GM19099 (cell line): ENCODE results near the gene PEX3.

Experiments used
- POLR2A ChIP-seq: IDR thresholded peaks from 3 replicates; pipeline ENCODE4 v1.6.1; 2011; ENCODE audit warnings: low read depth; ENCODE audit not compliant: insufficient read length; ENCODE audit errors: extremely low read depth

Gene PEX3

DNA sequence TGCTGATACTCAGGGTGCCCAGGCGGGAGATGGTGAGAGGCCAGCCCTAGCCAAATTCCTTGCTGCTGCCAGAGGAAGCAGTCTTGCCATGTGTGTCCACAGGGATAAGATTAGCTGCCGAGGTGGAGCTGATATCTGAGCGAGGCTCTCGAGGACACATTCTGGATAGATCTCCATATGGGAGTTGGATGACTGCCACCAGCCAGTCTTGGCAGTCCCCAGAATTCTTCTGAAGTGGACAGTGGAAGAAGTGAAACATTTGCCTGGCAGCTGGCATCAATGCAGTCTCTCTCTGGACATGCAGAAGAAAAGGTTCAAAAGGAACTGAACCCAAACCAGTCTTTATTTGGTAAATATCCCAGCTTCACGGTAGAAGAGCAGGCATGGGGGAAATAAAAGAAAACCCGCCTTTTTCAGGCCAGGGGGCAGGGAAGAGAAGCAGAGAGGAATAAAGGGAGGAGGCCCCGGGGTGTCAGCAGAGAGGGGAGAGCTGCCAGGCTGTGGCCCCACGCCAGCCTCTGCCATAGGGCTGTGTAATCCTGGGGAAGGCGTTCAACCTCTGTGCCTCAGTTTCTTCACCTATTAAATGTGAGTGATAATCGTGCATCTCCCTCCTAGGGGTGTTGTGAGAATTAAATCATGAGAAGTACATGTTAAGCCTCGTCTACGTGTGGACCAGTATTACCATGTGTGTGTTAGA lies 64.6 kb downstream of the PEX3 start:
- TF ChIP-seq POLR2A: no peak

- TF ChIP-seq POLR2A: no peak
These were observed 65.3 kb downstream of the PEX3 start for GRCh38 chr6:143515766-143516355.

DNA sequence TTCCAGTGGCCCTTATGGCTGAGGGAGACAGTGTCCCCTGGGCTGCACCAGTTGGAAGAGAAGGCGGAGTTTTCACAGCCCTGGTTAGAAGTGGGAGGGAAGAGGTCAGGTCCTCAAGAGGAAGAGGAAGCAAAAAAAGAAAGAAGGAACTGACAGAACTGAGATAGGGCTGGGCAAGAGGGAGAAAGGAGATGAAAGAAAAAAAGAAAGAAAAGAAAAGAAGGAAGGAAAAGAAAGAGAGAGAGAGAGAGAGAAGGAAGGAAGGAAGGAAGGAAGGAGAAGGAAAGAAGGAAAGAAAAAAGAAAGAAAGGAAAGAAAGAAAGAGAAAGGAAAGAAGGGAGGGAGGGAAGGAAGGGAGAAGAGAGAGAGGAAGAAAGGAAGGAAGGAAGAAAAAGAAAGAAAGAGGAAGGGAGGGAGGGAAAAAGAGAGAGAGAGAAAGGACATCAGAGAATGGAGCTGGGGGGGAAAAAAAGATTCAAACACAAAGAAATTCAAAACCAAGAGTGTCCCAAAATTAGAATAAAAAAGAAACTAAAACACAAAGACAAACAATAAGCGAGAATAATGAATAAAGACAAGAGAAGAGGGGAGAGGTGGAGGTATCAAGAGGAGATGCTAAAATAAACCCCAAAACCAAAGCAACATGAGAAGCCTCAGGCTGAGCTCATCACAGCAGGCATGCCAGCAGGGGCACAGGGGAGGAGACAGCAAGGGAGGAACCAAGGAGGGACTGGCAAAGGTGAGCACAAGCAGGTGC lies 66.3 kb downstream of the PEX3 start:
- TF ChIP-seq POLR2A: no peak

GRCh38 chr6:143517447-143517773 lies 66.8 kb downstream of the PEX3 start:
- TF ChIP-seq POLR2A: no peak

DNA sequence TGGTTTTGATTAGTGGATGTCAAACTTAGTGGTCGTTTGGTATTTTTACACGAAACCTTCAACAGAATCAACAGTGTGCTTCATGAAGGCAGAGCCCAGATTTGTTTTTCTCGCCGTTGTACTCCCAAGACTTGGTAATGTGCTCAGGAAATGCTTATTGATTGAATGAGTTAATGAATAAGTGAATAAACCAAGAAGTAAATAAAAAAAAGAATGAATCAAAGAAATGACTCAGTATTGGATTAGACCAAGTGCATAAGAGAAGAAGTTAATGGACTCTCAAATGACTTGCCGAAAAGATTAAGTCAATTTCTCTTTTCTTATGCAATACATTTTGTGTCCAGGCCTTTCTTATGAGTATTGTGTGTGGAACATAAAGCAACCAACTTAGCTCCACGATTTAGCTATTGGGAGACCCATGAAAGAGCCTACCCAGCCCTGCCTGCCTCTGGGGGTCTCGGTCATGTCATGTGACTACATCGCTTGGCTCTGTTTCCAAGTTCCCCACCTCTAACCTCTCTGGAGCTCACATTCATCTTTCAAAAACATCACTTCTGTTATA lies 71.5 kb downstream of the PEX3 start:
- no peak for TF ChIP-seq POLR2A

DNA sequence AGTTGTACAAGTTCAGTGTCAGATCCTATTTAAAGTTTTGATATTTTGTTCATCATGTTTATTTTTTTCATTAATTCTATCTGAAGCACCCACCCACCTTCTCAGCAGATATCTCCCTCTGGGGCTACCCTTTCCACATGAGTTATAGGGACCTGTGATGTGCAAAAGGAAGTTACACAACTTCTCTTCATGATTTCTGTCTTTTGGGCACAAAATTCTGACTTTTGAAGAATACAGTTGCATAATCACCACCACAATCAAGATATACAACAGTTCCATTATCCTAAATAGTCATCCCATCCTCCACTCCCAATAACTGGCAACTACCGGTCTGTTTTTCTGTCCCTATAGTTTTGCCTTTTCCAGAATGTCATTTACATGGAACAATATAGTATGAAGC lies 74.8 kb downstream of the PEX3 start:
- TF ChIP-seq POLR2A: no peak

DNA sequence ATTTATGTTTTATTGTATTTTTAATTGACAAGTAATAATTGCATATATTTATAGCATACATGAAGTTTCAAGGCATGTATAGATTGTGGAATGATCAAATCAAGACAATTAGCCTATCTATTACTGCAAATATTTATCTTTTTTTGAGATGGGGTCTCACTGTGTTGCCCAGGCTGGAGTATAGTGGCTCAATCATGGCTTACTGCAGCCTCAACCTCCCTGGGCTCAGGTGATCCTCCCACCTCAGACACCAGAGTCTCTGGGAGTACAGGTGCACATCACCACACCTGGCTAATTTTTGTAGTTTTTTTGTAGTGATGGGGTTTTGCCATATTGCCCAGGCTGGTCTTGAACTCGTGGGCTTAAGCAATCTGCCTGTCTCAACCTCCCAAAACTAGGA lies 77.1 kb downstream of the PEX3 start:
- TF ChIP-seq POLR2A: no peak

GRCh38 chr6:143528164-143528811 lies 77.7 kb downstream of the PEX3 start:
- no peak for TF ChIP-seq POLR2A

DNA sequence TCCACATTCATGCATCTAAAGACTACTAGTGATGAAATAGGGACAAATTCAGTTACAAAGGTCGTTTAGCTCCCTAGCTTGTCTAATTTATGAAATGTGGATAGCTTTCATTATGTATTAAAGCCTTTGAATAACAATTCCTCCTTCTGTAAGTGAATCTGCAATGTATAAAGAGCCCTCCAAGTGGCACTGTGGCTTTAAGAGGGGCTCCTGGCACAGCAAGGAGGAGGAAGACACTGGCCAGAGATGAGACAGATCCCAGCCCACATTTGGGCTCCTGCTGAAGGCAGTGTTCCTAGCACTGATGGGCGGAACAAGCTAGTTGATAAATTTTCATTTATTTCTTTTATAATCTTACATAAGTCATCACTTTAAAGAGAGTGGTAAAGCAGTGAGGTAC lies 78.5 kb downstream of the PEX3 start:
- TF ChIP-seq POLR2A: no peak

DNA sequence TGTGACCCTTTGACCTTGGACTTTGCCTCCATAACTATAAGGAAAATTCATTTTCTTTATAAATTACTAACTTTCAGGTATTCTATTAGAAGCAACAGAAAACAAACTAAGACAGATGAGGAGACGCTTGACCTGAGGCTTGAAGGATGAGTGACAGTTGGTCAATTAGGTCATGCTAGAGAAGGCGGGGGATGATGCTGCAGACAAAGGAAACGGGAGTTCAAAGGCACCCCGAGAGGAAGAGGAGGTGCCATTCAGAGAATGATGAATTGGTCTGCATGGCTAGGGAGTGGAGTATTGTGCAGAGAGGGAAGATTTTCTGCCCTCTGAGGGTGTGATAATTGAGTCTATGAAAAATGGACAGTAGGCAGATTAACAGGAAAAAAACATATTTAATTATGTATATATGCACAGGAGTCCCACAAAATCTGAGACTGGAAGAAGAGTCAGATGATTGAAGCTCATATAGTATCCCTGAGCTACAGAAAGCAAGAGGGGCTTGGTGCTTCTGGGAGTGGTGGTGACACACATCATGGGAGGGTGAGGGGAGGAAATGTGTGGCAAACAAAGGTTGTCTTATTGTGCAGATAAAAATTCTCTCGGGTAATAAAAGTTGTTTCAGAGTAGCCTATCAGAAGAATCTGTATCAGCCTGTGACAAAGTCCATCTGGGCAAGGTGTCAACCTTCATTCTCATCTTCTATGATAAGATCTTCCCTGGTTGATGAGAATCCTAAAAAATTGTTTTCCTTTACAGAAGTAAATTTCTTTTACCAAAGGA lies 81.3 kb downstream of the PEX3 start:
- TF ChIP-seq POLR2A: no peak

DNA sequence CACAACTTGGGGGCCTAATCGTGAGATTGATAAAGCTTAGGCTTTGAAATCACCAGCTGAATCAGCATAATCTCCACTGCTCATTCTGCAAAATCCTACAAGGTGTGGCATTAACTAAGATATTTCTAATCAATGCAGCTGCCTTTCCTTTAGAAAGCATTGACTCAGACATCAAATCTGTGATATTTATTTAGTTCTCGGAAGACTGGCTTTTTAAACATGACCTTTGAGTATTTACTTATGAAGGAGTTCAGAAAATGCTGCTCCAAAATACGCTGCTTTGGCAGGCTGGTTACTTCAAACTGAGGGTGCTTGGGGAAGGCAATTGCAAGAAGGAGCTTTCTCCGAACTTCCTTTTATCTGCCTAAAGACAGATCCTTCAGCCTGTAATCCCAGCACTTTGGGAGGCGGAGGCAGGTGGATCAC lies 84.6 kb downstream of the PEX3 start:
- no peak for TF ChIP-seq POLR2A

- no peak for TF ChIP-seq POLR2A
These were observed 85.9 kb downstream of the PEX3 start for GRCh38 chr6:143536461-143536865.

- TF ChIP-seq POLR2A: no peak
These were observed 86.5 kb downstream of the PEX3 start for GRCh38 chr6:143536866-143537691.

- no peak for TF ChIP-seq POLR2A
These were observed 87.8 kb downstream of the PEX3 start for GRCh38 chr6:143538374-143538773.
